Mesendoderm (in vitro differentiated cells): ENCODE data around the gene PLSCR1.
A peak's percentile ranks its signal among the peaks of the same experiment; 100 is the strongest.

Experiments used
- DNase-seq: peaks from one replicate; pipeline ENCODE4 v3.0.0; 2013
- H2AK5ac ChIP-seq: 2 replicates; pipeline ENCODE4 v1.6.1; 2013; ENCODE audit warnings: low read length, inconsistent platforms
- H2BK120ac ChIP-seq: 2 replicates; pipeline ENCODE4 v1.6.1; 2013; ENCODE audit warnings: low read depth, mild to moderate bottlenecking, low read length, moderate library complexity, mixed read lengths
- H2BK15ac ChIP-seq: replicated peaks from 2 replicates; pipeline ENCODE4 v1.6.1; 2013; ENCODE audit warnings: low read depth, mild to moderate bottlenecking, moderate library complexity
- H2BK5ac ChIP-seq: 2 replicates; pipeline ENCODE4 v1.6.1; 2013; ENCODE audit warnings: low read length, inconsistent platforms
- H3K18ac ChIP-seq: 2 replicates; pipeline ENCODE4 v1.6.1; 2013; ENCODE audit warnings: mild to moderate bottlenecking, low read length, mixed read lengths
- H3K23ac ChIP-seq: one replicate; pipeline ENCODE4 v1.6.1; 2013; ENCODE audit warnings: low read length
- H3K27ac ChIP-seq: 2 replicates; pipeline ENCODE4 v1.5.1; 2013; ENCODE audit warnings: low read depth, mild to moderate bottlenecking, inconsistent platforms, low read length, moderate library complexity
- H3K27me3 ChIP-seq: 2 replicates; pipeline ENCODE4 v1.6.1; 2013; ENCODE audit warnings: low read length, control low read depth, mild to moderate bottlenecking, inconsistent platforms; ENCODE audit not compliant: insufficient read depth, poor library complexity
- H3K36me3 ChIP-seq: 2 replicates; pipeline ENCODE4 v1.6.1; 2013; ENCODE audit warnings: low read length, inconsistent platforms; ENCODE audit not compliant: control insufficient read depth, insufficient read depth
- H3K4ac ChIP-seq: one replicate; pipeline ENCODE4 v1.6.1; 2013; ENCODE audit warnings: low read depth, mild to moderate bottlenecking, low read length, moderate library complexity
- H3K4me1 ChIP-seq: 2 replicates; pipeline ENCODE4 v1.6.1; 2013; ENCODE audit warnings: low read depth, low read length, inconsistent platforms; ENCODE audit not compliant: control insufficient read depth
- H3K4me2 ChIP-seq: 2 replicates; pipeline ENCODE4 v1.6.1; 2013; ENCODE audit warnings: low read length
- H3K4me3 ChIP-seq: 2 replicates; pipeline ENCODE4 v1.5.1; 2013; ENCODE audit warnings: mild to moderate bottlenecking, low read length
- H3K56ac ChIP-seq: one replicate; pipeline ENCODE4 v1.6.1; 2013; ENCODE audit warnings: low read length
- H3K79me1 ChIP-seq: 2 replicates; pipeline ENCODE4 v1.6.1; 2013; ENCODE audit warnings: low read length, inconsistent platforms
- H3K79me2 ChIP-seq: 2 replicates; pipeline ENCODE4 v1.6.1; 2013; ENCODE audit warnings: mild to moderate bottlenecking, low read length; ENCODE audit not compliant: control insufficient read depth, insufficient read depth
- H3K9ac ChIP-seq: 2 replicates; pipeline ENCODE4 v1.6.1; 2013; ENCODE audit warnings: low read length, inconsistent platforms
- H4K5ac ChIP-seq: one replicate; pipeline ENCODE4 v1.6.1; 2013; ENCODE audit warnings: low read length
- H4K8ac ChIP-seq: one replicate; pipeline ENCODE4 v1.6.1; 2013; ENCODE audit warnings: low read depth, mild to moderate bottlenecking, control low read depth, low read length, moderate library complexity
- WGBS: extraction: QIAGEN DNeasy Blood & Tissue Kit; methylation state at CpG from one replicate; pipeline ENCODE4 v1.1.7; 2013; ENCODE audit warnings: low lambda C conversion rate, missing lambda C conversion rate; ENCODE audit not compliant: insufficient coverage; ENCODE audit errors: extremely low coverage; 5-methylcytosine and 5-hydroxymethylcytosine counted together

Gene PLSCR1

DNA sequence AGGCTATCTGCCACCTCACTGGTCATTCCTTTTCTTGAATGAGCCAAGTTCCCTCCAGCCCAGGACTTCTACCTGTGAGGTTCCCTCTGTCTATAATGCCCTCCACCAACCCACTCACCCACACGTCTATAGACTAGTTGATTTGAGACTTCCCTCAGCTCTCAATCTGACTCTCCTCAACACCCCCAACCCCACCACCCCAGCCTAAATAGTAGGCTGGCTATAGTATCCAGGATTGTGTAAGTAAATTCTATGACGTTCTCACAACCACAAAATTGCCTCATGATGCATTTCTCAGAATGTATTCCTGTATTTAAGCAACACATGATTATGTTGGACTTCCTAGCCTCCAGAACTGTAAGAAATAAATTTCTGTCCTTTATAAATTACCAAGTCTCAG, 2.2 kb downstream of the PLSCR1 start:
- H3K56ac ChIP-seq, result peak overlapping the region; percentile 52
- peaks cover 1% of the 10 kb centered on the region for H3K79me1 ChIP-seq
- no peak overlapping the region for H2BK15ac ChIP-seq
- no peak overlapping the region for H3K27ac ChIP-seq
- H3K23ac ChIP-seq, result no peak overlapping the region
- H3K36me3 ChIP-seq, result peaks cover 3% of the 10 kb centered on the region
- H3K4me1 ChIP-seq, result no peaks in the 10 kb centered on the region
- peaks cover 48% of the 10 kb centered on the region for H3K79me2 ChIP-seq
- peak overlapping the region; percentile 14 for H3K4me3 ChIP-seq
- H2AK5ac ChIP-seq, result no peak overlapping the region
- peak overlapping the region; percentile 28 for H3K9ac ChIP-seq
- no peak overlapping the region for H4K8ac ChIP-seq
- H3K27me3 ChIP-seq, result no peaks in the 10 kb centered on the region
- H4K5ac ChIP-seq, result no peak overlapping the region
- H3K4ac ChIP-seq, result no peak overlapping the region
- H3K18ac ChIP-seq, result no peak overlapping the region
- no peak overlapping the region for H2BK5ac ChIP-seq
- WGBS, result no CpG with 5 or more reads among the region's 2 CpGs
- no peak for DNase-seq
- H2BK120ac ChIP-seq, result no peak overlapping the region
- H3K4me2 ChIP-seq, result peak overlapping the region; percentile 39

DNA sequence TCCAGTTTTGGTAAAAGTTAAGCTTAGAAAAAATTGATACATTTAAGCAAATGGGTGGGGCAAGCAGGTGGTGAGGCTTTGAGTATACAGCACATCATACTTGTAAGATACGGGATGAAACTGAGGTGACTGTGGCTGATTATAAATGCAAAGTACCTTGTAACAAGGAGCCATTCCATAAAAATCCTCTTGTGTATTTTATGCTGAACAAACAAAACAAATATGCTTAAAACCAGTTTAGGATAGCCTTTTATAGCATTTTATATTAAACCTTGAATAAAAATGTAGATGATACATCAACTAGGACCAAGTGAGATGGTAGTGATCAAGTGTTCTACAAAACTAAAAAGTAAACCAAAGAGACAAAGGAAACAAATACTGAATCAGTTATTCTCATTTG, 3.4 kb downstream of the PLSCR1 start:
- H4K8ac ChIP-seq, result no peak overlapping the region
- H3K79me1 ChIP-seq, result peaks cover 3% of the 10 kb centered on the region
- no peak for DNase-seq
- H2AK5ac ChIP-seq, result no peak overlapping the region
- H3K9ac ChIP-seq, result no peak overlapping the region
- no peak overlapping the region for H3K4me3 ChIP-seq
- H3K4ac ChIP-seq, result no peak overlapping the region
- no peak overlapping the region for H2BK15ac ChIP-seq
- H3K18ac ChIP-seq, result no peak overlapping the region
- no CpG with 5 or more reads among the region's 1 CpG for WGBS
- no peak overlapping the region for H2BK5ac ChIP-seq
- no peak overlapping the region for H3K27ac ChIP-seq
- H2BK120ac ChIP-seq, result no peak overlapping the region
- no peaks in the 10 kb centered on the region for H3K27me3 ChIP-seq
- peaks cover 52% of the 10 kb centered on the region for H3K79me2 ChIP-seq
- no peak overlapping the region for H4K5ac ChIP-seq
- H3K23ac ChIP-seq, result no peak overlapping the region
- peaks cover 2% of the 10 kb centered on the region for H3K4me1 ChIP-seq
- no peak overlapping the region for H3K4me2 ChIP-seq
- H3K56ac ChIP-seq, result no peak overlapping the region
- peaks cover 3% of the 10 kb centered on the region for H3K36me3 ChIP-seq

DNA sequence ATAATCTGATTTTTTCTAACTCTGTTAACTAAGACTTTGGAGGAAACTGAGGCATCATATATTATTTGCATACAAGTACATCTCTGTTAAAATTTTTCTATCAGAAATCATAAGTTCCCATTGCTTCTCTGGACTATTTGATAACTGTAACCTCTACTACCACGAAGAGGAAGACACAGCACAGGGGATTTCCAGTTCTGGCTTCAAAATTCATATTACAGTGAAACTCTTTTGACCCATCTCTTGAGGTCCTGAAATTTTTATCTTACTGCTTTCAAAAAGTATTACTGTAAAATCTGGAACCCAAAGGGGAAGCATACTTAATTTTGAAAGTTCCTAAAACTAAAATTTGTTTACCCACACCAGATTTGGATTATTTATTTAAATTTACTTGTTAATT, 4.2 kb downstream of the PLSCR1 start:
- Histone ChIP-seq H4K8ac (no peak overlapping the region), H2BK5ac (no peak overlapping the region), H3K4me3 (no peak overlapping the region), H3K4me1 (peaks cover 2% of the 10 kb centered on the region), H3K56ac (no peak overlapping the region), H3K18ac (no peak overlapping the region), H3K23ac (no peak overlapping the region), H3K4me2 (no peak overlapping the region), H3K4ac (no peak overlapping the region), H3K27me3 (no peaks in the 10 kb centered on the region), H3K79me2 (peaks cover 52% of the 10 kb centered on the region), H3K79me1 (peaks cover 3% of the 10 kb centered on the region), H3K9ac (no peak overlapping the region), H4K5ac (no peak overlapping the region), H3K27ac (no peak overlapping the region), H3K36me3 (peaks cover 3% of the 10 kb centered on the region), H2BK15ac (no peak overlapping the region), H2AK5ac (no peak overlapping the region), H2BK120ac (no peak overlapping the region)
- DNase-seq, result no peak
- WGBS, result no CpG with 5 or more reads among the region's 1 CpG

DNA sequence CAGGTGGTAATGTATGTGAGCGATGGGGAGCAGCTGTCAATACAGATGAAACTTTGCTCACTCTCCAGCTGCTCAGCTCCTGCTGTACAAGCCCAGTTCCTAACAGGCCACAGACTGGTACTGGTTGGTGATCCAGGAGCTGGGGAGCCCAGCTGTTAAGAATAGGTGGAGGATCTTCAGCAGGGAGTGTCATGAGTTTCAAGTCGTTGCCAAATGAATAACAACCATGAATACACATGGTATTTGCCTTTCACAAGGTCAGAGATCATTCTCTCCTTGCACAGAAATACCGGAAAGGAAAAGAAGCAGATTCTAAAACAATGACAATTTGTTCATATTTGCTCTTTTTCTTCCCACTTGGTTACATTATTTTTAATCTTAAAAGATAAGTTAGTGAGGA, 5.1 kb downstream of the PLSCR1 start:
- Histone ChIP-seq H3K56ac (no peak overlapping the region), H4K5ac (no peak overlapping the region), H2BK5ac (no peak overlapping the region), H3K4me2 (no peak overlapping the region), H3K4ac (no peak overlapping the region), H3K79me1 (peaks cover 4% of the 10 kb centered on the region), H3K27me3 (no peaks in the 10 kb centered on the region), H2AK5ac (no peak overlapping the region), H3K36me3 (peaks cover 3% of the 10 kb centered on the region), H2BK120ac (no peak overlapping the region), H4K8ac (no peak overlapping the region), H3K79me2 (peaks cover 50% of the 10 kb centered on the region), H3K4me1 (peaks cover 2% of the 10 kb centered on the region), H3K18ac (no peak overlapping the region), H3K23ac (no peak overlapping the region), H2BK15ac (no peak overlapping the region), H3K27ac (no peak overlapping the region), H3K4me3 (no peak overlapping the region), H3K9ac (no peak overlapping the region)
- no CpG with 5 or more reads among the region's 3 CpGs for WGBS
- no peak for DNase-seq

DNA sequence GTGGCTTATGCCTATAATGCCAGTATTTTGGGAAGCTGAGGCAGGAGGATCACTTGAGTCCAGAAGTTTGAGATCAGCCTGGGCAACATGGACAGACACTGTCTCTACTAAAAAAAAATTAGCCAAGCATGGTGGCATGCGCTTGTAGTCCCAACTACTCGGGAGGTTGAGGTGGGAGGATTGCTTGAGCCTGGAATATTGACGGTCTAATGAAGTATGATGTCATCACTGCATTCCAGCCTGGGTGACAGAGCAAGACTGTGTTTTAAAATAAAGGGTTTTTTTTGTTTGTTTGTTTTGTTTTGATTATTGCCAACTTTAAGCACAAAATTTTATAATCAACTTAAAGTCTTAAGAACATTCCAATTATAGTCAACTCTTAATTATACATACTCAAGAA, 6.8 kb downstream of the PLSCR1 start:
- no peak overlapping the region for H4K8ac ChIP-seq
- H3K9ac ChIP-seq, result no peak overlapping the region
- H2BK120ac ChIP-seq, result no peak overlapping the region
- H3K56ac ChIP-seq, result no peak overlapping the region
- H3K27ac ChIP-seq, result no peak overlapping the region
- H4K5ac ChIP-seq, result no peak overlapping the region
- H3K4me2 ChIP-seq, result no peak overlapping the region
- no peak overlapping the region for H3K18ac ChIP-seq
- no peak overlapping the region for H3K4me3 ChIP-seq
- H3K4ac ChIP-seq, result no peak overlapping the region
- H3K36me3 ChIP-seq, result peaks cover 3% of the 10 kb centered on the region
- no peak overlapping the region for H2BK15ac ChIP-seq
- H3K23ac ChIP-seq, result no peak overlapping the region
- peak; percentile 43 for DNase-seq
- no peaks in the 10 kb centered on the region for H3K27me3 ChIP-seq
- H3K79me1 ChIP-seq, result peaks cover 4% of the 10 kb centered on the region
- WGBS, result no CpG with 5 or more reads among the region's 3 CpGs
- peaks cover 2% of the 10 kb centered on the region for H3K4me1 ChIP-seq
- H2BK5ac ChIP-seq, result no peak overlapping the region
- no peak overlapping the region for H2AK5ac ChIP-seq
- H3K79me2 ChIP-seq, result peaks cover 35% of the 10 kb centered on the region

DNA sequence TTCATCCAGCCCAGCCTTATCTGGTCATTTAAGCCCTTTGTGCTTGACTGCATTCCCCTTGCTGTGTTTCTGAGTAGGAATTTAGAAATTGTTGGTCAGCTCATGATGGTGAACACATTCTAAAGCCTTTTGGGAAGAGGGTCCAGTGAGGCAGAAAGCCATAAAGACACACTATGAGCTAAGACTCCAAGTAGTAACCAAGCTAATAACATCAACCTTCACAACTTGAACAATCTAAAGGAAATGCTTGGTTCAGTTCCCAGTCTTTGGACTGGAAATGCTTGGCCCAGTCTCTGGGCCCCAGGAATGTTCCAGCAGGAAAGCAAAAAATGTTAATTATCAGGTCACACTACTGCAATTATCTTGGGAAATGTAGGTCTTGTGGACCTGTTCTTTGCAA, 7.7 kb downstream of the PLSCR1 start:
- Histone ChIP-seq H4K8ac (no peak overlapping the region), H3K56ac (peak overlapping the region; percentile 46), H3K9ac (peak overlapping the region; percentile 3), H3K4me2 (no peak overlapping the region), H3K23ac (no peak overlapping the region), H3K18ac (peak overlapping the region; percentile 76), H4K5ac (no peak overlapping the region), H3K4me3 (no peak overlapping the region), H3K27me3 (no peaks in the 10 kb centered on the region), H2BK15ac (no peak overlapping the region), H3K79me1 (peaks cover 4% of the 10 kb centered on the region), H3K36me3 (peaks cover 3% of the 10 kb centered on the region), H3K79me2 (peaks cover 28% of the 10 kb centered on the region), H3K27ac (no peak overlapping the region), H2BK120ac (no peak overlapping the region), H2BK5ac (no peak overlapping the region), H2AK5ac (no peak overlapping the region), H3K4ac (no peak overlapping the region), H3K4me1 (peaks cover 2% of the 10 kb centered on the region)
- DNase-seq, result no peak
